Spleen (tissue), 7 donors: Measurements from ENCODE around the gene SLC34A3.

Experiments used
- POLR2A ChIP-seq, 3 donors: fragments of 450-650 bp; IDR thresholded peaks; one replicate each; pipeline ENCODE4 v1.5.1; 2017; ENCODE audit warnings: antibody characterized with exemption in 3 of 3, mild to moderate bottlenecking in 1 of 3
- POLR2AphosphoS5 ChIP-seq, 3 donors: sonication (generic); formaldehyde crosslinking; IDR thresholded peaks; one replicate each; pipeline ENCODE4 v1.5.1; 2017; ENCODE audit warnings: antibody characterized with exemption in 3 of 3
- TF ChIP-seq, protein P1 (sequence below), 11 experiments: fragments of 200-600 bp in 7 of 11; fragments of 450-650 bp in 4 of 11; sonication (generic) in 4 of 11; IDR thresholded peaks in 8 of 11; conservative IDR thresholded peaks in 3 of 11; 1 replicate in 7 of 11; 2 replicates in 4 of 11; pipeline versions ENCODE4 v1.4.0 to v1.8.0; 2016 to 2021; ENCODE audit warnings: antibody characterized with exemption in 11 of 11, inconsistent platforms in 4 of 11, mild to moderate bottlenecking in 1 of 11
- donor health status: DM: no; HTN: no; CAD: no; lungs with moderate emphysema.
- donor health status: DM: no; HTN: no; CAD: no.
- donor health status: DM: no; HTN: no; CAD: no.

DNA sequence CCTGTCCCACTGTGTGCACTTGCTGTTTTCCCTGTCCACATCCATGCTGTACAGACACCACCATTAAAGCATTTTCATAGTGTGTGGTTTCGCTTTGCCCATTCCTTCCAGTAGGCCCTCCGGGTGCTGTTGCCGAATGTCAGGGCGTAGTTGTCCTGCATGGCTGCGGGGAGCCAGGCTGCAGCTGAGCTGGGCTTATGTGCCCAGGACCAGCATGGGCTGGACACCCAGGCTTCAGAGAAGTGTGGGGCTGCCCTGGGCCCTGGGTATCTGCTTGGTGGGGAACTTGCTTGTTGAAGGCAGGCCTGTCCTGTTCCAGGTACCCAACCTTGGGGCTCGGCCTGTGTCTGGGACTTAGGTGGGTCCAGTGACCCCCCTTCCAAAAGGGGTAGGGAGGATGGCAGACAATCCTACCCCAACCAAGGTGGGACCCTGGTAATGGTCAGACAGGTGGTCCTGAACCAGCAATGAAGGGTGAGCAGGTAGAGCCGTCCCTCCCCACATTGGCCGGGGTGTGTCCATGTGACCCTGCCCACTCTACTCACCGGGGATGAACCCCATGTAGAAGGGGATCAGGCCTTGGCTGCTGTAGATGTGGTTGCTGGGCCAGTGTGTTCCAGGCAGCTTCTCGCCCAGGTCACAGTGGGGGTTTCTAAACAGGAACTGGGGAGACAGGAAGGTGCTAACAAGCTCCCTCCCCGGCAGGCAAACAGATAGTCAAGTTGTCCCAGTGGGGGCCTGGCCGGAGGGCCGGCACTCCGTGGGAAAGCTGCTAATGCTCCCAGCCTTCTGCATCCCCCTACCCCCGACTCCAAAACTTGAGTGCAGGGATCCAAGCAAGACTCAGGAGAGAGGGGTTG is 13.2 kb downstream of the SLC34A3 start:
- TF ChIP-seq, protein P1, sequence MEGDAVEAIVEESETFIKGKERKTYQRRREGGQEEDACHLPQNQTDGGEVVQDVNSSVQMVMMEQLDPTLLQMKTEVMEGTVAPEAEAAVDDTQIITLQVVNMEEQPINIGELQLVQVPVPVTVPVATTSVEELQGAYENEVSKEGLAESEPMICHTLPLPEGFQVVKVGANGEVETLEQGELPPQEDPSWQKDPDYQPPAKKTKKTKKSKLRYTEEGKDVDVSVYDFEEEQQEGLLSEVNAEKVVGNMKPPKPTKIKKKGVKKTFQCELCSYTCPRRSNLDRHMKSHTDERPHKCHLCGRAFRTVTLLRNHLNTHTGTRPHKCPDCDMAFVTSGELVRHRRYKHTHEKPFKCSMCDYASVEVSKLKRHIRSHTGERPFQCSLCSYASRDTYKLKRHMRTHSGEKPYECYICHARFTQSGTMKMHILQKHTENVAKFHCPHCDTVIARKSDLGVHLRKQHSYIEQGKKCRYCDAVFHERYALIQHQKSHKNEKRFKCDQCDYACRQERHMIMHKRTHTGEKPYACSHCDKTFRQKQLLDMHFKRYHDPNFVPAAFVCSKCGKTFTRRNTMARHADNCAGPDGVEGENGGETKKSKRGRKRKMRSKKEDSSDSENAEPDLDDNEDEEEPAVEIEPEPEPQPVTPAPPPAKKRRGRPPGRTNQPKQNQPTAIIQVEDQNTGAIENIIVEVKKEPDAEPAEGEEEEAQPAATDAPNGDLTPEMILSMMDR (IDR thresholded peaks at IDR 0.05 in 8 of 11, conservative IDR thresholded peaks at IDR 0.05 in 3 of 11) = no peak
- TF ChIP-seq POLR2A (IDR thresholded peaks at IDR 0.05) = no peak
- TF ChIP-seq POLR2AphosphoS5 (IDR thresholded peaks at IDR 0.05) = peak in 1 of 3 donors; percentile 65
